GM23338 (cell line): ENCODE data around the gene COX7A1. TPM values are rescaled to one million over a fixed set of nuclear protein-coding genes. Genes with fewer than 3 reads are reported as not detected.

Source experiments
- ATAC-seq: fragments of 200-7000 bp; cut with Tn5 transposase; 3 replicates; pipeline ENCODE4 v1.9.1; 2020
- DNase-seq: peaks from one replicate; pipeline ENCODE4 v3.0.0-alpha.2; 2015; ENCODE audit warnings: low spot score
- H2AFZ ChIP-seq: fragments of 200-600 bp; sonication (generic); 2 replicates; pipeline ENCODE4 v1.8.0; 2016; ENCODE audit warnings: antibody characterized with exemption, mild to moderate bottlenecking, moderate library complexity
- H3F3A ChIP-seq: fragments of 200-600 bp; sonication (generic); replicated peaks from 2 replicates; pipeline ENCODE4 v1.8.0; 2017; ENCODE audit warnings: antibody characterized with exemption, mixed run types, low read depth
- H3K27ac ChIP-seq: fragments of 200-600 bp; sonication (generic); 2 replicates; pipeline ENCODE4 v1.6.1; 2016; ENCODE audit warnings: low read depth
- H3K27me3 ChIP-seq: fragments of 200-600 bp; sonication (generic); 2 replicates; pipeline ENCODE4 v1.8.0; 2016; ENCODE audit warnings: mild to moderate bottlenecking, mixed run types, moderate library complexity; ENCODE audit not compliant: insufficient read depth
- H3K36me3 ChIP-seq: fragments of 200-600 bp; sonication (generic); 2 replicates; pipeline ENCODE4 v1.8.0; 2016; ENCODE audit warnings: mild to moderate bottlenecking; ENCODE audit not compliant: insufficient read depth
- H3K4me1 ChIP-seq: fragments of 200-600 bp; sonication (generic); 2 replicates; pipeline ENCODE4 v1.8.0; 2016; ENCODE audit warnings: mild to moderate bottlenecking, moderate library complexity; ENCODE audit not compliant: insufficient read depth
- H3K4me2 ChIP-seq: fragments of 200-600 bp; sonication (generic); 2 replicates; pipeline ENCODE4 v1.7.1; 2017; ENCODE audit warnings: mixed run types
- H3K4me3 ChIP-seq: fragments of 200-600 bp; sonication (generic); 2 replicates; pipeline ENCODE4 v1.6.1; 2016; ENCODE audit warnings: mixed run types
- H3K79me2 ChIP-seq: fragments of 200-600 bp; sonication (generic); replicated peaks from 2 replicates; pipeline ENCODE4 v1.8.0; 2017; ENCODE audit warnings: mild to moderate bottlenecking; ENCODE audit not compliant: insufficient read depth
- H3K9me2 ChIP-seq: fragments of 200-600 bp; sonication (generic); 2 replicates; pipeline ENCODE4 v1.8.0; 2017; ENCODE audit not compliant: insufficient read depth
- H4K20me1 ChIP-seq: fragments of 200-600 bp; sonication (generic); replicated peaks from 2 replicates; pipeline ENCODE4 v1.8.0; 2017; ENCODE audit warnings: mild to moderate bottlenecking; ENCODE audit not compliant: insufficient read depth
- H3K27ac Mint-ChIP-seq: 2 replicates; pipeline ENCODE4 v1.8.0; 2020; ENCODE audit warnings: inconsistent platforms, mild to moderate bottlenecking, moderate library complexity, mixed read lengths
- H3K27me3 Mint-ChIP-seq: 3 replicates; pipeline ENCODE4 v1.8.0; 2022; ENCODE audit warnings: low read depth, mild to moderate bottlenecking, moderate library complexity, mixed read lengths, inconsistent platforms; ENCODE audit not compliant: insufficient read depth, poor library complexity
- H3K36me3 Mint-ChIP-seq: 3 replicates; pipeline ENCODE4 v1.8.0; 2021; ENCODE audit warnings: low read depth, mild to moderate bottlenecking, inconsistent platforms, moderate library complexity, mixed read lengths
- H3K4me1 Mint-ChIP-seq: 3 replicates; pipeline ENCODE4 v1.8.0; 2020; ENCODE audit warnings: mild to moderate bottlenecking, inconsistent platforms, mixed read lengths
- H3K4me3 Mint-ChIP-seq: 3 replicates; pipeline ENCODE4 v1.8.0; 2021; ENCODE audit warnings: moderate library complexity, mild to moderate bottlenecking, inconsistent platforms, mixed read lengths
- H3K9me3 Mint-ChIP-seq: 3 replicates; pipeline ENCODE4 v1.8.0; 2020; ENCODE audit warnings: moderate library complexity, mild to moderate bottlenecking, inconsistent platforms, mixed read lengths
- CREB1 ChIP-seq: fragments of 250-450 bp; sonication (Bioruptor Pico); IDR thresholded peaks from 2 replicates; pipeline ENCODE4 v1.5.0; 2020; ENCODE audit warnings: low read depth, mild to moderate bottlenecking, moderate library complexity
- CTCF ChIP-seq, 2 experiments: fragments of 200-600 bp in 1 of 2; sonication (generic) in 1 of 2; conservative IDR thresholded peaks; 2 replicates each; pipeline versions ENCODE4 v1.5.1 to v1.6.1; 2016 to 2017; ENCODE audit warnings: antibody characterized with exemption in 2 of 2, low read depth in 2 of 2, mild to moderate bottlenecking in 2 of 2, moderate library complexity in 1 of 2
- ETS1 ChIP-seq: IDR thresholded peaks from 2 replicates; pipeline ENCODE4 v1.6.1; 2016; ENCODE audit warnings: antibody characterized with exemption
- EZH2 ChIP-seq: fragments of 200-600 bp; sonication (generic); IDR thresholded peaks from one replicate; pipeline ENCODE4 v1.8.0; 2017; ENCODE audit warnings: antibody characterized with exemption, mild to moderate bottlenecking, low read depth; ENCODE audit not compliant: unreplicated experiment
- EZH2phosphoT487 ChIP-seq: fragments of 200-600 bp; sonication (generic); IDR thresholded peaks from one replicate; pipeline ENCODE4 v1.8.1; 2018; ENCODE audit warnings: antibody characterized with exemption; ENCODE audit not compliant: unreplicated experiment
- JUNB ChIP-seq: IDR thresholded peaks from one replicate; pipeline ENCODE4 v1.6.1; 2016; ENCODE audit warnings: antibody characterized with exemption; ENCODE audit not compliant: unreplicated experiment
- NANOG ChIP-seq: IDR thresholded peaks from 2 replicates; pipeline ENCODE4 v1.6.1; 2016; ENCODE audit warnings: antibody characterized with exemption, borderline replicate concordance
- POLR2AphosphoS5 ChIP-seq: IDR thresholded peaks from 2 replicates; pipeline ENCODE4 v1.6.1; 2016; ENCODE audit warnings: antibody characterized with exemption, low read depth
- REST ChIP-seq: IDR thresholded peaks from one replicate; pipeline ENCODE4 v1.6.1; 2018; ENCODE audit warnings: antibody characterized with exemption; ENCODE audit not compliant: unreplicated experiment
- STAT1 ChIP-seq: IDR thresholded peaks from one replicate; pipeline ENCODE4 v1.6.1; 2016; ENCODE audit warnings: antibody characterized with exemption; ENCODE audit not compliant: unreplicated experiment
- ZNF114 ChIP-seq: fragments of 250-450 bp; sonication (Bioruptor Pico); IDR thresholded peaks from 2 replicates; pipeline ENCODE4 v1.5.0; 2020; ENCODE audit warnings: mild to moderate bottlenecking, moderate library complexity
- ZNF331 ChIP-seq: fragments of 250-450 bp; sonication (Bioruptor Pico); IDR thresholded peaks from 2 replicates; pipeline ENCODE4 v1.5.0; 2020; ENCODE audit warnings: low read depth, mild to moderate bottlenecking, moderate library complexity
- ZNF462 ChIP-seq: fragments of 250-450 bp; sonication (Bioruptor Pico); IDR thresholded peaks from 2 replicates; pipeline ENCODE4 v1.5.0; 2020; ENCODE audit warnings: mild to moderate bottlenecking, moderate library complexity
- polyA plus RNA-seq: library from polyadenylated mRNA; unstranded; fragments of >200 nt; fragmentation: Nextera tagmentation; extraction: Ambion mirVana; gene quantifications from 2 replicates; pipeline ENCODE4 v1.2.1, GENCODE V29; 2016
- total RNA-seq: library from RNA; depleted of rRNA; stranded (reverse); fragments of >200 nt; shearing (Covaris generic); gene quantifications from 2 replicates; pipeline ENCODE4 v1.2.3, GENCODE V29; 2014

COX7A1 gene
- total and polyA plus RNA-seq, 2 experiments from 2014 or later = 0.52 to 5.5 TPM

- no peak for ATAC-seq
Observed at GRCh38 chr19:36120984-36121358, 31.3 kb downstream of the COX7A1 start.

More at GRCh38 chr19:36120984-36121358, 31.3 kb downstream of the COX7A1 start:
- H3K4me1 Mint-ChIP-seq = peaks cover 14% of the 10 kb centered on the region
- H3K36me3 Mint-ChIP-seq = peaks cover 67% of the 10 kb centered on the region
- H3K27me3 ChIP-seq = no peaks in the 10 kb centered on the region
- no peak overlapping the region for H3K4me3 Mint-ChIP-seq
- H3K9me2 ChIP-seq = no peaks in the 10 kb centered on the region
- H4K20me1 ChIP-seq = 0 out of 2 replicates have a peak, but pooled peaks cover 4% of the 10 kb centered on the region
- no peak for DNase-seq
- no peak for TF ChIP-seq POLR2AphosphoS5
- no peak for TF ChIP-seq CREB1 (CRISPR knock-in tag)
- TF ChIP-seq ETS1 = no peak
- no peak for TF ChIP-seq JUNB
- no peak for TF ChIP-seq NANOG
- no peak for TF ChIP-seq ZNF462 (CRISPR knock-in tag)
- TF ChIP-seq CTCF (conservative IDR thresholded peaks at IDR 0.05; ENCODE audit: low read depth in 2 of 2) = no peak
- no peak for TF ChIP-seq STAT1
- no peak for TF ChIP-seq EZH2
- no peak for TF ChIP-seq ZNF331
- no peak for TF ChIP-seq REST
- no peak for TF ChIP-seq EZH2phosphoT487
- TF ChIP-seq ZNF114 (CRISPR knock-in tag) = no peak
- peaks cover 13% of the 10 kb centered on the region for H3K79me2 ChIP-seq
- H3K9me3 Mint-ChIP-seq = no peaks in the 10 kb centered on the region; the same call in 2 of the 3 replicates
- no peak overlapping the region for H3K27ac Mint-ChIP-seq
- peaks cover 13% of the 10 kb centered on the region for H3F3A ChIP-seq
- no peak overlapping the region for H3K4me3 ChIP-seq
- no peak overlapping the region for H3K27ac ChIP-seq
- H3K27me3 Mint-ChIP-seq = peaks cover 7% of the 10 kb centered on the region
- H3K36me3 ChIP-seq = no peaks in the 10 kb centered on the region; the same call in 1 of the 2 replicates
- no peak overlapping the region for H2AFZ ChIP-seq
- H3K4me2 ChIP-seq = no peak overlapping the region
- peaks cover 7% of the 10 kb centered on the region; the same call in 1 of the 2 replicates for H3K4me1 ChIP-seq
